ENCODE measurements around the gene CTDSPL.

- no peak for TF ChIP-seq EP300 (IDR thresholded peaks at IDR 0.05)
- TF ChIP-seq POLR2A (IDR thresholded peaks at IDR 0.05) = no peak
- TF ChIP-seq CTCF (IDR thresholded peaks at IDR 0.05) = no peak
- TF ChIP-seq POLR2AphosphoS5 (IDR thresholded peaks at IDR 0.05) = no peak
Observed at GRCh38 chr3:37920156-37920699, 58.5 kb downstream of the CTDSPL start.
